Measurements from ENCODE around the gene C1orf122. TPM values are rescaled to one million over a fixed set of nuclear protein-coding genes. Genes with fewer than 3 reads are reported as not detected.

C1orf122 gene
- total RNA-seq, 1 experiment from 2014 or later = 45.9 TPM

DNA sequence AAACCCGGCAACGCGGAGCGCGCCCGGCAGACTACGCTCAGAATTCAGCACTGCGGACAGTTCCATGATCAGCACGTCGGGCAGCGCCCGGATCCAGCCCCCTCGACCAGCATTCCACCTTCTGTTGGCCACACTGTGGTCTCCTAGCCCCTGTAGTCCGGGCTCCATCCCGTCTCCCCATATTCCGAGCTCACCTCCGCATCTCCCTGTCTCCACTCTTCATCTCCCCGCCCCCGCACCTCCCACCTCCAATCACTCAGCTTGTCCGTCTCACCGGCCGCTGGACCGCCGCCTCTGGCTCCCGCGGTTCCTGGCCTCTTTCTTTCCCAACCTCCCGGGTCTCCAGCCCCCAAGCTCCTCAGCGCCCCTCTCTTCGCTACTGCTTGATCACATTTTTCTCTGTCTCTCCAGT, 43.2 kb upstream of the C1orf122 start (continued):
- TF ChIP-seq ZBTB21 (CRISPR knock-in tag; IDR thresholded peaks at IDR 0.05; ENCODE audit: borderline replicate concordance) = peak; percentile 88
- TF ChIP-seq, protein P1, sequence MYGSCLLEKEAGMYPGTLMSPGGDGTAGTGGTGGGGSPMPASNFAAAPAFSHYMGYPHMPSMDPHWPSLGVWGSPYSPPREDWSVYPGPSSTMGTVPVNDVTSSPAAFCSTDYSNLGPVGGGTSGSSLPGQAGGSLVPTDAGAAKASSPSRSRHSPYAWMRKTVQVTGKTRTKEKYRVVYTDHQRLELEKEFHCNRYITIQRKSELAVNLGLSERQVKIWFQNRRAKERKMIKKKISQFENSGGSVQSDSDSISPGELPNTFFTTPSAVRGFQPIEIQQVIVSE (CRISPR knock-in tag; IDR thresholded peaks at IDR 0.05; ENCODE audit: borderline replicate concordance) = no peak
- peak; percentile 94; the same call in 1 of the 2 replicates for TF ChIP-seq ZNF138 (CRISPR knock-in tag; conservative IDR thresholded peaks at IDR 0.05)
- TF ChIP-seq NR1H2 (CRISPR knock-in tag; IDR thresholded peaks at IDR 0.05) = peak; percentile 98
- TF ChIP-seq, protein P2, sequence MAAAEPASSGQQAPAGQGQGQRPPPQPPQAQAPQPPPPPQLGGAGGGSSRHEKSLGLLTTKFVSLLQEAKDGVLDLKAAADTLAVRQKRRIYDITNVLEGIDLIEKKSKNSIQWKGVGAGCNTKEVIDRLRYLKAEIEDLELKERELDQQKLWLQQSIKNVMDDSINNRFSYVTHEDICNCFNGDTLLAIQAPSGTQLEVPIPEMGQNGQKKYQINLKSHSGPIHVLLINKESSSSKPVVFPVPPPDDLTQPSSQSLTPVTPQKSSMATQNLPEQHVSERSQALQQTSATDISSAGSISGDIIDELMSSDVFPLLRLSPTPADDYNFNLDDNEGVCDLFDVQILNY (CRISPR knock-in tag; IDR thresholded peaks at IDR 0.05) = peak; percentile 94
- peak; percentile 97 for TF ChIP-seq SMAD3 (CRISPR knock-in tag; IDR thresholded peaks at IDR 0.05; ENCODE audit: borderline replicate concordance)
- peak; percentile 98 for TF ChIP-seq ZNF232 (CRISPR knock-in tag; IDR thresholded peaks at IDR 0.05)
- TF ChIP-seq, protein P3, sequence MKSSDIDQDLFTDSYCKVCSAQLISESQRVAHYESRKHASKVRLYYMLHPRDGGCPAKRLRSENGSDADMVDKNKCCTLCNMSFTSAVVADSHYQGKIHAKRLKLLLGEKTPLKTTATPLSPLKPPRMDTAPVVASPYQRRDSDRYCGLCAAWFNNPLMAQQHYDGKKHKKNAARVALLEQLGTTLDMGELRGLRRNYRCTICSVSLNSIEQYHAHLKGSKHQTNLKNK (CRISPR knock-in tag; IDR thresholded peaks at IDR 0.05) = no peak
- TF ChIP-seq, protein P4, sequence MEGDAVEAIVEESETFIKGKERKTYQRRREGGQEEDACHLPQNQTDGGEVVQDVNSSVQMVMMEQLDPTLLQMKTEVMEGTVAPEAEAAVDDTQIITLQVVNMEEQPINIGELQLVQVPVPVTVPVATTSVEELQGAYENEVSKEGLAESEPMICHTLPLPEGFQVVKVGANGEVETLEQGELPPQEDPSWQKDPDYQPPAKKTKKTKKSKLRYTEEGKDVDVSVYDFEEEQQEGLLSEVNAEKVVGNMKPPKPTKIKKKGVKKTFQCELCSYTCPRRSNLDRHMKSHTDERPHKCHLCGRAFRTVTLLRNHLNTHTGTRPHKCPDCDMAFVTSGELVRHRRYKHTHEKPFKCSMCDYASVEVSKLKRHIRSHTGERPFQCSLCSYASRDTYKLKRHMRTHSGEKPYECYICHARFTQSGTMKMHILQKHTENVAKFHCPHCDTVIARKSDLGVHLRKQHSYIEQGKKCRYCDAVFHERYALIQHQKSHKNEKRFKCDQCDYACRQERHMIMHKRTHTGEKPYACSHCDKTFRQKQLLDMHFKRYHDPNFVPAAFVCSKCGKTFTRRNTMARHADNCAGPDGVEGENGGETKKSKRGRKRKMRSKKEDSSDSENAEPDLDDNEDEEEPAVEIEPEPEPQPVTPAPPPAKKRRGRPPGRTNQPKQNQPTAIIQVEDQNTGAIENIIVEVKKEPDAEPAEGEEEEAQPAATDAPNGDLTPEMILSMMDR (IDR thresholded peaks at IDR 0.05) = no peak
- TF ChIP-seq MXD4 (CRISPR knock-in tag; IDR thresholded peaks at IDR 0.05; ENCODE audit: borderline replicate concordance) = peak; percentile 87; the same call in 1 of the 2 replicates
- peak; percentile 93 for TF ChIP-seq ZNF396 (CRISPR knock-in tag; IDR thresholded peaks at IDR 0.05; ENCODE audit: borderline replicate concordance)
- peak; percentile 99 for TF ChIP-seq TEAD1 (CRISPR knock-in tag; IDR thresholded peaks at IDR 0.05)
- peak; percentile 67 for TF ChIP-seq SP1 (CRISPR knock-in tag; conservative IDR thresholded peaks at IDR 0.05)
- peak; percentile 99 for TF ChIP-seq SMAD4 (CRISPR knock-in tag; IDR thresholded peaks at IDR 0.05)
- TF ChIP-seq, protein P5, sequence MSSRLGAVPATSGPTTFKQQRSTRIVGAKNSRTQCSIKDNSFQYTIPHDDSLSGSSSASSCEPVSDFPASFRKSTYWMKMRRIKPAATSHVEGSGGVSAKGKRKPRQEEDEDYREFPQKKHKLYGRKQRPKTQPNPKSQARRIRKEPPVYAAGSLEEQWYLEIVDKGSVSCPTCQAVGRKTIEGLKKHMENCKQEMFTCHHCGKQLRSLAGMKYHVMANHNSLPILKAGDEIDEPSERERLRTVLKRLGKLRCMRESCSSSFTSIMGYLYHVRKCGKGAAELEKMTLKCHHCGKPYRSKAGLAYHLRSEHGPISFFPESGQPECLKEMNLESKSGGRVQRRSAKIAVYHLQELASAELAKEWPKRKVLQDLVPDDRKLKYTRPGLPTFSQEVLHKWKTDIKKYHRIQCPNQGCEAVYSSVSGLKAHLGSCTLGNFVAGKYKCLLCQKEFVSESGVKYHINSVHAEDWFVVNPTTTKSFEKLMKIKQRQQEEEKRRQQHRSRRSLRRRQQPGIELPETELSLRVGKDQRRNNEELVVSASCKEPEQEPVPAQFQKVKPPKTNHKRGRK (CRISPR knock-in tag; IDR thresholded peaks at IDR 0.05; ENCODE audit: borderline replicate concordance) = peak; percentile 91; the same call in 1 of the 2 replicates
- TF ChIP-seq, protein P6, sequence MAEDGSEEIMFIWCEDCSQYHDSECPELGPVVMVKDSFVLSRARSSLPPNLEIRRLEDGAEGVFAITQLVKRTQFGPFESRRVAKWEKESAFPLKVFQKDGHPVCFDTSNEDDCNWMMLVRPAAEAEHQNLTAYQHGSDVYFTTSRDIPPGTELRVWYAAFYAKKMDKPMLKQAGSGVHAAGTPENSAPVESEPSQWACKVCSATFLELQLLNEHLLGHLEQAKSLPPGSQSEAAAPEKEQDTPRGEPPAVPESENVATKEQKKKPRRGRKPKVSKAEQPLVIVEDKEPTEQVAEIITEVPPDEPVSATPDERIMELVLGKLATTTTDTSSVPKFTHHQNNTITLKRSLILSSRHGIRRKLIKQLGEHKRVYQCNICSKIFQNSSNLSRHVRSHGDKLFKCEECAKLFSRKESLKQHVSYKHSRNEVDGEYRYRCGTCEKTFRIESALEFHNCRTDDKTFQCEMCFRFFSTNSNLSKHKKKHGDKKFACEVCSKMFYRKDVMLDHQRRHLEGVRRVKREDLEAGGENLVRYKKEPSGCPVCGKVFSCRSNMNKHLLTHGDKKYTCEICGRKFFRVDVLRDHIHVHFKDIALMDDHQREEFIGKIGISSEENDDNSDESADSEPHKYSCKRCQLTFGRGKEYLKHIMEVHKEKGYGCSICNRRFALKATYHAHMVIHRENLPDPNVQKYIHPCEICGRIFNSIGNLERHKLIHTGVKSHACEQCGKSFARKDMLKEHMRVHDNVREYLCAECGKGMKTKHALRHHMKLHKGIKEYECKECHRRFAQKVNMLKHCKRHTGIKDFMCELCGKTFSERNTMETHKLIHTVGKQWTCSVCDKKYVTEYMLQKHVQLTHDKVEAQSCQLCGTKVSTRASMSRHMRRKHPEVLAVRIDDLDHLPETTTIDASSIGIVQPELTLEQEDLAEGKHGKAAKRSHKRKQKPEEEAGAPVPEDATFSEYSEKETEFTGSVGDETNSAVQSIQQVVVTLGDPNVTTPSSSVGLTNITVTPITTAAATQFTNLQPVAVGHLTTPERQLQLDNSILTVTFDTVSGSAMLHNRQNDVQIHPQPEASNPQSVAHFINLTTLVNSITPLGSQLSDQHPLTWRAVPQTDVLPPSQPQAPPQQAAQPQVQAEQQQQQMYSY (CRISPR knock-in tag; IDR thresholded peaks at IDR 0.05) = peak; percentile 82
- TF ChIP-seq, protein P7, sequence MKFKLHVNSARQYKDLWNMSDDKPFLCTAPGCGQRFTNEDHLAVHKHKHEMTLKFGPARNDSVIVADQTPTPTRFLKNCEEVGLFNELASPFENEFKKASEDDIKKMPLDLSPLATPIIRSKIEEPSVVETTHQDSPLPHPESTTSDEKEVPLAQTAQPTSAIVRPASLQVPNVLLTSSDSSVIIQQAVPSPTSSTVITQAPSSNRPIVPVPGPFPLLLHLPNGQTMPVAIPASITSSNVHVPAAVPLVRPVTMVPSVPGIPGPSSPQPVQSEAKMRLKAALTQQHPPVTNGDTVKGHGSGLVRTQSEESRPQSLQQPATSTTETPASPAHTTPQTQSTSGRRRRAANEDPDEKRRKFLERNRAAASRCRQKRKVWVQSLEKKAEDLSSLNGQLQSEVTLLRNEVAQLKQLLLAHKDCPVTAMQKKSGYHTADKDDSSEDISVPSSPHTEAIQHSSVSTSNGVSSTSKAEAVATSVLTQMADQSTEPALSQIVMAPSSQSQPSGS (CRISPR knock-in tag; IDR thresholded peaks at IDR 0.05; ENCODE audit: borderline replicate concordance, low read depth) = peak; percentile 92
- TF ChIP-seq, protein P8, sequence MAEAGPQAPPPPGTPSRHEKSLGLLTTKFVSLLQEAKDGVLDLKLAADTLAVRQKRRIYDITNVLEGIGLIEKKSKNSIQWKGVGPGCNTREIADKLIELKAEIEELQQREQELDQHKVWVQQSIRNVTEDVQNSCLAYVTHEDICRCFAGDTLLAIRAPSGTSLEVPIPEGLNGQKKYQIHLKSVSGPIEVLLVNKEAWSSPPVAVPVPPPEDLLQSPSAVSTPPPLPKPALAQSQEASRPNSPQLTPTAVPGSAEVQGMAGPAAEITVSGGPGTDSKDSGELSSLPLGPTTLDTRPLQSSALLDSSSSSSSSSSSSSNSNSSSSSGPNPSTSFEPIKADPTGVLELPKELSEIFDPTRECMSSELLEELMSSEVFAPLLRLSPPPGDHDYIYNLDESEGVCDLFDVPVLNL (CRISPR knock-in tag; IDR thresholded peaks at IDR 0.05; ENCODE audit: borderline replicate concordance, low read depth) = peak; percentile 98
- TF ChIP-seq ELF4 (CRISPR knock-in tag; IDR thresholded peaks at IDR 0.05; ENCODE audit: low read depth) = peak; percentile 96
- peak; percentile 97 for TF ChIP-seq IRF2 (CRISPR knock-in tag; IDR thresholded peaks at IDR 0.05; ENCODE audit: borderline replicate concordance, low read depth)
- peak; percentile 99 for TF ChIP-seq ZNF219 (CRISPR knock-in tag; IDR thresholded peaks at IDR 0.05; ENCODE audit: borderline replicate concordance)
- no peak for TF ChIP-seq ZNF423 (CRISPR knock-in tag; IDR thresholded peaks at IDR 0.05)
- TF ChIP-seq ETV6 (CRISPR knock-in tag; IDR thresholded peaks at IDR 0.05) = peak; percentile 98
- TF ChIP-seq, protein P9, sequence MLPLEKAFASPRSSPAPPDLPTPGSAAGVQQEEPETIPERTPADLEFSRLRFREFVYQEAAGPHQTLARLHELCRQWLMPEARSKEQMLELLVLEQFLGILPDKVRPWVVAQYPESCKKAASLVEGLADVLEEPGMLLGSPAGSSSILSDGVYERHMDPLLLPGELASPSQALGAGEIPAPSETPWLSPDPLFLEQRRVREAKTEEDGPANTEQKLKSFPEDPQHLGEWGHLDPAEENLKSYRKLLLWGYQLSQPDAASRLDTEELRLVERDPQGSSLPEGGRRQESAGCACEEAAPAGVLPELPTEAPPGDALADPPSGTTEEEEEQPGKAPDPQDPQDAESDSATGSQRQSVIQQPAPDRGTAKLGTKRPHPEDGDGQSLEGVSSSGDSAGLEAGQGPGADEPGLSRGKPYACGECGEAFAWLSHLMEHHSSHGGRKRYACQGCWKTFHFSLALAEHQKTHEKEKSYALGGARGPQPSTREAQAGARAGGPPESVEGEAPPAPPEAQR (CRISPR knock-in tag; IDR thresholded peaks at IDR 0.05) = peak; percentile 85; the same call in 1 of the 2 replicates
- TF ChIP-seq ZNF317 (CRISPR knock-in tag; IDR thresholded peaks at IDR 0.05; ENCODE audit: borderline replicate concordance, low read depth) = peak; percentile 82

Measured in WTC11 (cell line).